ENCODE measurements around the gene CDK8. TPM values are rescaled to one million over a fixed set of nuclear protein-coding genes. Genes with fewer than 3 reads are reported as not detected.

The CDK8 gene
- total RNA-seq, 2 experiments from 2014 or later, result 16.8 to 22.3 TPM

DNA sequence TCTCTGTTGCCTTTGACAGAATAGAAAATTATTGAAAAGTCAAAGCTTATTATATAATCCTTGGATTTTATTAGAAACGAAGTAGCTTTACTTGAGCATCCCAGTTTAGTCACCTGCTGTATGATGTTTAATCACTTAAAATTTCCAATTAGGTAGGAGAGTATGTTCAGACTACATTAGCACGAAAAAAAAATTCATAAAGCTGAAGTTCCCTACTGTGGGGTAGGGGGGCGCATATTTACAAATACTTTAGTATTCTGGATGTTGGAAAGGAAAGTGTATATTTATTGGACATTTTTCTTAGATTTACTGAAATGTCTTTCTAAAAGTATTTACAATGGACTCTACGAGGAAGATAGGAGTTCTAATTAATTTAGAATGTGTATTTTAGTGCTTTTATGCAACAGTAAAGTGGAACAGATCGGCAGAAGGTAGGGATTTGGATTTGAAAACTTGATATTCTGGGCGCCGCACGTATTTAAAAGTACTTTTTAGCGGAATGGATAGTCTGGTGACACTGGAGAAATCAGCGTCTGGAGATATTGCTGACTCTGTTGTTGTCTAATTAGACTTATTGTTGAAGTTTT, 1.9 kb downstream of the CDK8 start:
- TSS peak; percentile 66 for BruUV-seq (replicated peaks)
- ChIA-PET POLR2A (interaction anchor here (0.6 kb wide), 1 partner anchor 529 kb away, joined by 3 read pairs; no protein-coding TSS in a partner anchor), CTCF (ENCODE audit: unreplicated experiment) (no interaction called here)
- intact Hi-C loops (cut with micrococcal nuclease; ENCODE audit: unreplicated experiment), result loop anchor here (2.0 to 10.0 kb wide), 2 partner anchors 69 to 239 kb away; no protein-coding TSS in a partner anchor
- no peak for TF ChIP-seq EZH2phosphoT487 (IDR thresholded peaks at IDR 0.05; ENCODE audit: borderline replicate concordance, low read depth, low read length)
- TF ChIP-seq CTCF (conservative IDR thresholded peaks at IDR 0.05; ENCODE audit: low read length), result peak; percentile 85
- Histone ChIP-seq H3K4me2 (ENCODE audit: low read length) (peak overlapping the region; percentile 81), H3K9me2 (ENCODE audit: insufficient read depth, low read length) (no peaks in the 10 kb centered on the region), H3K4me3 (ENCODE audit: low read depth, low read length, poor library complexity, severe bottlenecking) (peak overlapping the region; percentile 83), H3K4me1 (ENCODE audit: insufficient read depth, low read length, poor library complexity, severe bottlenecking) (peaks cover 29% of the 10 kb centered on the region), H3K27ac (ENCODE audit: low read depth, low read length, poor library complexity, severe bottlenecking) (no peak overlapping the region), H2AFZ (ENCODE audit: low read length) (no peak overlapping the region), H3K36me3 (ENCODE audit: insufficient read depth, low read length) (no peaks in the 10 kb centered on the region), H4K20me1 (ENCODE audit: insufficient read depth, low read length) (peaks cover 46% of the 10 kb centered on the region), H3K79me2 (ENCODE audit: insufficient read depth, low read depth, low read length) (peaks cover 62% of the 10 kb centered on the region), H3K9me3 (ENCODE audit: low read length) (no peaks in the 10 kb centered on the region)
- peak; percentile 22 for DNase-seq (ENCODE audit: low spot score)

DNA sequence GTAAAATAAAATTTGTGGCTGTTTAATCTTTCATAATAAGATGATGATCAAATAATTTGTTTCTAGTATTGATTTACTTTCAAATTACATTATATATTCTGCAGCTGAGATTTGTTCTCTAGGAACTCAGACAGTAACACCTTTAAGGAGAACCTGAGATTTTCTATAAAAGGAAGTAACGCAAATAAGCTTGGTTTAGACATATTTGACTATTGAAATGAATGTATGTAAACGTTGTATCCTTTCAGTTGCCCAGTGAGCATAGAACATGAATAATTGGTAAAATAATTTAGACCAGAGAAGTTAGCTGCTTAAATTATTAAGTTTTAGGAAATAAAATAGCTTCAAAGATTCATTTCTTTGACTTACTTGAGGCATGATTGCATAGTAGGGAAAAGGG, 3.1 kb downstream of the CDK8 start:
- peak overlapping the region; percentile 81 for H3K4me2 ChIP-seq (ENCODE audit: low read length)

More for the DNA sequence above, 3.1 kb downstream of the CDK8 start:
- no peaks in the 10 kb centered on the region for H3K9me2 ChIP-seq (ENCODE audit: insufficient read depth, low read length)
- no TSS peak for BruUV-seq (replicated peaks)
- H3K4me3 ChIP-seq (ENCODE audit: low read depth, low read length, poor library complexity, severe bottlenecking), result no peak overlapping the region
- peaks cover 72% of the 10 kb centered on the region for H3K79me2 ChIP-seq (ENCODE audit: insufficient read depth, low read depth, low read length)
- no peaks in the 10 kb centered on the region for H3K9me3 ChIP-seq (ENCODE audit: low read length)
- H3K27ac ChIP-seq (ENCODE audit: low read depth, low read length, poor library complexity, severe bottlenecking), result no peak overlapping the region
- intact Hi-C loops (cut with micrococcal nuclease; ENCODE audit: unreplicated experiment), result loop anchor here (10.0 kb wide), 1 partner anchor 238 kb away; no protein-coding TSS in a partner anchor
- no peak overlapping the region for H2AFZ ChIP-seq (ENCODE audit: low read length)
- peak; percentile 5 for DNase-seq (ENCODE audit: low spot score)
- H3K36me3 ChIP-seq (ENCODE audit: insufficient read depth, low read length), result no peaks in the 10 kb centered on the region
- CTCF ChIA-PET (ENCODE audit: unreplicated experiment), result no interaction called here
- TF ChIP-seq EZH2phosphoT487 (IDR thresholded peaks at IDR 0.05; ENCODE audit: borderline replicate concordance, low read depth, low read length) (no peak), CTCF (conservative IDR thresholded peaks at IDR 0.05; ENCODE audit: low read length) (no peak)
- peaks cover 56% of the 10 kb centered on the region for H4K20me1 ChIP-seq (ENCODE audit: insufficient read depth, low read length)
- H3K4me1 ChIP-seq (ENCODE audit: insufficient read depth, low read length, poor library complexity, severe bottlenecking), result peaks cover 29% of the 10 kb centered on the region
- POLR2A ChIA-PET, result interaction anchor here (0.7 to 1.2 kb wide), 3 partner anchors 24 to 83 kb away, joined by 3 to 4 read pairs (median 3); no protein-coding TSS in a partner anchor
